K562 treated with DMSO at 1 percent for 4 hours (cell line): ENCODE results near the gene GPR143. TPM values are rescaled to one million over a fixed set of nuclear protein-coding genes. Genes with fewer than 3 reads are reported as not detected.

Experiments
- total RNA-seq: library from RNA; unstranded; fragments of 300-600 nt; gene quantifications from 2 replicates; pipeline ENCODE4 v1.2.3, GENCODE V29; 2022; ENCODE audit not compliant: insufficient read depth

Gene GPR143
- total RNA-seq: not detected in 2 replicates

DNA sequence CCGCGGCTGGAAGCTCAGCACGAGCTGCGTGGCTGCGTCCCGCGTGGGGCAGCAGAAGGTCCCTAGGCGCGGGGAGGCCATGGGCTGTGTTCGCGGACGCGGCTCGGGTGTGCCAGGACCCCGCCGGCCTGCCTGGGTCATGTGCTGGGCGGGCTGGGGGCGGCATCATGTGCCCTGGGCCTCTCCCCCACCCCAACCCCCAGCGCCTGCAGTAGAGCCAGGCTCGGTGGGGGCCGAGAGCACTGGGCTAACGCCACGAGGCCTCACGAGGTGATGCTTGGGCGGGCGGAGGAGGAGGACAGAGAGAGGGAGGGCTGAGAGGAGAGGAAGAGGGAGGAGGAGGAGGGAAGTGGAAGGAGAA lies at the start of gene GPR143:
GPR143 (minus strand) TSS at position 111 of the 361 bp plus-strand sequence; CDS start at position 81, 30 bp downstream.

DNA sequence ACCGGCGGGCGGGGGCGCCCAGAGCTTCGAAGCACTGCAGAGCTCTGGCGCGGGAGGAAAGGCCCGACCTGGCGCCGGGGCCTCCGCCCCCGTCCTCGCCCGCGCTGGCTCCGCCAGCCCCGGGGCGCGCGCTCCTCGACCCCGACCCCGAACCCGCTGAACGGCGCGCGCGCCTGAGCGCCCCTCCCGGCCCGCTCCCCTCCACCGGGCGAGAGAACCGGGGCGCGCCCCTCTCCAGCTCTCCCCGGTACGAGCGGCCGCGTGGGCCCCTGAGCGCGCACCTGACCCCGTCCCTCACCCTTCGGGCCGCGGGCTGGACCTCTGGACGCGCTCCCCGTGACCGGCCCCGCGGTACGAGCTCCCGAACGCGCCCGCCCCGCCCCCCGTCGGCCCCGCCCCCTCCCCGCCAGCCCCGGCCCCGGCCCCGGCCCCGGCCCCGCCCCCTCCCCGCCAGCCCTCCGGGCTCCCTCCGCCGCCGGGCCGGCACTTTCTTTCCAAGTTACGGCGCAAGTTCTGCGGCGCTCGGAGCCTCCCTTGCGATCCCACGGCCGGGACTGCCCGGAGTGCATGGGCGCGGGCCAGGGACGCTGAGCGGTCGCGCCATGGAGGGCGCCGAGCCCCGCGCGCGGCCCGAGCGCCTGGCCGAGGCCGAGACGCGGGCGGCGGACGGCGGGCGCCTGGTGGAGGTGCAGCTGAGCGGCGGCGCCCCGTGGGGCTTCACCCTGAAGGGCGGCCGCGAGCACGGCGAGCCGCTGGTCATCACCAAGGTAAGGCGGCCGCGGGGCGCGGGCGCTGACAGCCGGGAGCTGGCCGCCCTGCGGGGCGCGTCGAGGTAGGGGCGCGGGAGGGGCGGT lies 20.5 kb upstream of the GPR143 start, which contains the start of gene SHROOM2:
SHROOM2 (plus strand) TSS at position 486 of the 854 bp plus-strand sequence; CDS start at position 603, 117 bp downstream.

Other genes starting within 250 kb of the GPR143 start
- not detected in 2 replicates for gene SHROOM2, start 20.6 kb upstream of the GPR143 start, total RNA-seq
- gene CLDN34, start 201.5 kb upstream of the GPR143 start, total RNA-seq: not detected in 2 replicates